Stimulated activated CD4-positive, alpha-beta T cell treated with anti-CD3 and anti-CD28 coated beads, Interleukin-2, amount 100 ng/mL, for 48 hours (primary cell): ENCODE data around the gene TSACC.
"Not testable (repeated sequence)": the region's sequence is repeated elsewhere in the genome, so short reads cannot be mapped to it uniquely, and the experiment has no call there.

Source experiments
- DNase-seq, 2 donors: peaks; one replicate each; pipeline ENCODE4 v3.0.0-alpha.2; 2020

Gene TSACC

GRCh38 chr1:156338180-156338976 is at the start of gene TSACC, which contains the start of gene CCT3:
TSACC (plus strand) TSS chr1:156338526; CDS start chr1:156339758, 1,232 bp downstream.
CCT3 (minus strand) TSS chr1:156338292; CDS start chr1:156338184, 108 bp downstream.
- DNase-seq, result peak; percentile 99 to 100

- DNase-seq, result no peak
Measured at GRCh38 chr1:156289857-156290256, 48.5 kb upstream of the TSACC start.

- no peak for DNase-seq
Measured at GRCh38 chr1:156291226-156292061, 46.9 kb upstream of the TSACC start.

- DNase-seq, result no peak
Measured at GRCh38 chr1:156293098-156293434, 45.3 kb upstream of the TSACC start.

- DNase-seq, result no peak
Measured at GRCh38 chr1:156293895-156294294, 44.4 kb upstream of the TSACC start.

- peak; percentile 33 to 50 for DNase-seq
Measured at GRCh38 chr1:156295391-156295947, 42.9 kb upstream of the TSACC start, which contains the start of gene GLMP. GLMP (minus strand) TSS chr1:156295679; CDS start chr1:156295645, 34 bp downstream.

- DNase-seq, result no peak
Measured at GRCh38 chr1:156298852-156299357, 39.4 kb upstream of the TSACC start, which contains the start of gene VHLL. VHLL (minus strand) TSS chr1:156299307; CDS start chr1:156299189, 118 bp downstream.

- DNase-seq, result no peak
Measured at GRCh38 chr1:156303241-156303640, 35.1 kb upstream of the TSACC start.

GRCh38 chr1:156305215-156305614 is 33.1 kb upstream of the TSACC start:
- no peak for DNase-seq

GRCh38 chr1:156308078-156308477 is 30.2 kb upstream of the TSACC start:
- DNase-seq, result no peak

GRCh38 chr1:156310962-156311361 is 27.4 kb upstream of the TSACC start:
- no peak for DNase-seq

- DNase-seq, result no peak
Measured at GRCh38 chr1:156316909-156317308, 21.4 kb upstream of the TSACC start.

- no peak for DNase-seq
Measured at GRCh38 chr1:156319664-156320063, 18.7 kb upstream of the TSACC start.

GRCh38 chr1:156320560-156320959 is 17.8 kb upstream of the TSACC start:
- no peak for DNase-seq

- DNase-seq, result not testable (repeated sequence)
Measured at GRCh38 chr1:156323179-156323578, 15.1 kb upstream of the TSACC start.

- DNase-seq, result no peak
Measured at GRCh38 chr1:156336242-156336641, 2.1 kb upstream of the TSACC start.

- DNase-seq, result no peak
Measured at GRCh38 chr1:156337052-156337887, 1.1 kb upstream of the TSACC start.

- no peak for DNase-seq
Measured at GRCh38 chr1:156337888-156338179, 492 bp upstream of the TSACC start.

- DNase-seq, result no peak
Measured at GRCh38 chr1:156342166-156342955, 4.0 kb downstream of the TSACC start.

- DNase-seq, result no peak
Measured at GRCh38 chr1:156344409-156344808, 6.1 kb downstream of the TSACC start.

GRCh38 chr1:156346035-156346434 is 7.7 kb downstream of the TSACC start:
- not testable (repeated sequence) for DNase-seq

- no peak for DNase-seq
Measured at GRCh38 chr1:156346636-156347035, 8.3 kb downstream of the TSACC start.
